H1 (cell line): ENCODE measurements around the gene SND1. TPM values are rescaled to one million over a fixed set of nuclear protein-coding genes. Genes with fewer than 3 reads are reported as not detected.

Experiments
- CTCF ChIA-PET: fragments of 300-600 bp; sonication (Branson Sonifier 250); formaldehyde crosslinking; loops from one replicate; lab custom pipeline; 2021; ENCODE audit not compliant: partially characterized antibody; lab: Charles Lee
- POLR2A ChIA-PET: fragments of 300-600 bp; sonication (Branson Sonifier 250); formaldehyde crosslinking; loops from one replicate; lab custom pipeline; 2021; ENCODE audit warnings: inconsistent platforms; ENCODE audit not compliant: partially characterized antibody; lab: Charles Lee
- DNase-seq, 2 experiments: peaks; one replicate each; pipeline versions ENCODE4 v3.0.0 to v3.0.0-alpha.2; 2010 to 2022; ENCODE audit warnings: low spot score in 2 of 2, low read depth in 1 of 2, mixed read lengths in 1 of 2
- FAIRE-seq: peaks from 2 replicates; lab custom pipeline; 2011; peaks lifted over from hg19 to GRCh38; lab: Jason Lieb, UNC
- H2AFZ ChIP-seq: 2 replicates; pipeline ENCODE4 v1.8.1; 2012; ENCODE audit warnings: low read length, inconsistent platforms
- H2AK5ac ChIP-seq: 2 replicates; pipeline ENCODE4 v1.6.1; 2013; ENCODE audit warnings: low read depth, low read length
- H2BK120ac ChIP-seq: replicated peaks from 2 replicates; pipeline ENCODE3; 2013; ENCODE audit warnings: low read depth, low read length, inconsistent platforms
- H2BK12ac ChIP-seq: 2 replicates; pipeline ENCODE4 v1.6.1; 2013; ENCODE audit warnings: low read depth, low read length
- H2BK15ac ChIP-seq: 2 replicates; pipeline ENCODE4 v1.6.1; 2013; ENCODE audit warnings: low read length
- H2BK20ac ChIP-seq: 2 replicates; pipeline ENCODE4 v1.6.1; 2013; ENCODE audit warnings: low read length
- H2BK5ac ChIP-seq: 2 replicates; pipeline ENCODE4 v1.6.1; 2013; ENCODE audit warnings: low read depth, low read length
- H3K14ac ChIP-seq: 2 replicates; pipeline ENCODE4 v1.6.1; 2013; ENCODE audit warnings: inconsistent platforms; ENCODE audit not compliant: insufficient read length
- H3K18ac ChIP-seq: 2 replicates; pipeline ENCODE4 v1.6.1; 2013; ENCODE audit warnings: low read length; ENCODE audit errors: extremely low read depth
- H3K23ac ChIP-seq: 2 replicates; pipeline ENCODE4 v1.6.1; 2013; ENCODE audit warnings: inconsistent platforms; ENCODE audit not compliant: insufficient read length
- H3K23me2 ChIP-seq: 2 replicates; pipeline ENCODE4 v1.6.1; 2013; ENCODE audit warnings: low read depth, low read length
- H3K27ac ChIP-seq: 2 replicates; pipeline ENCODE4 v1.6.1; 2011; ENCODE audit warnings: low read depth, low read length, inconsistent platforms
- H3K27me3 ChIP-seq, 4 experiments: replicated peaks in 1 of 4; 1 replicate in 1 of 4; 2 replicates in 3 of 4; pipeline versions ENCODE4 v1.6.1 to v1.8.1; 2011 to 2013; ENCODE audit warnings: low read length in 3 of 4, mild to moderate bottlenecking in 3 of 4, inconsistent platforms in 2 of 4, mixed read lengths in 2 of 4, moderate library complexity in 1 of 4; ENCODE audit not compliant: control insufficient read depth in 3 of 4, insufficient read depth in 3 of 4; ENCODE audit errors: extremely low read depth in 1 of 4
- H3K36me3 ChIP-seq, 4 experiments: 2 replicates each; pipeline versions ENCODE4 v1.6.1 to v1.8.1; 2011 to 2013; ENCODE audit warnings: mild to moderate bottlenecking in 4 of 4, low read length in 3 of 4, moderate library complexity in 2 of 4, control low read depth in 1 of 4, inconsistent platforms in 1 of 4; ENCODE audit not compliant: insufficient read depth in 4 of 4, control insufficient read depth in 2 of 4
- H3K4ac ChIP-seq: replicated peaks from 2 replicates; pipeline ENCODE3; 2013; ENCODE audit warnings: low read length, low read depth, mixed read lengths, inconsistent platforms; ENCODE audit not compliant: insufficient read length
- H3K4me1 ChIP-seq, 4 experiments: replicated peaks in 1 of 4; 1 replicate in 1 of 4; 2 replicates in 3 of 4; pipeline versions ENCODE4 v1.6.1 to v1.8.1; 2011 to 2013; ENCODE audit warnings: low read length in 3 of 4, inconsistent platforms in 2 of 4, mixed read lengths in 1 of 4; ENCODE audit not compliant: insufficient read depth in 4 of 4, control insufficient read depth in 3 of 4
- H3K4me2 ChIP-seq, 2 experiments: 2 replicates each; pipeline versions ENCODE4 v1.6.1 to v1.8.1; 2011 to 2013; ENCODE audit warnings: low read depth in 2 of 2, low read length in 2 of 2, control low read depth in 1 of 2, inconsistent platforms in 1 of 2, mild to moderate bottlenecking in 1 of 2; ENCODE audit not compliant: insufficient read depth in 1 of 2
- H3K4me3 ChIP-seq, 4 experiments: fragments of 200-600, 300-600 bp in 1 of 4; sonication (generic), shearing (Covaris generic), sonication (Bioruptor Twin) in 1 of 4; 2 replicates each; pipeline versions ENCODE4 v1.5.1 to v1.8.1; 2011 to 2016; ENCODE audit warnings: low read length in 4 of 4, low read depth in 3 of 4, control low read depth in 2 of 4, inconsistent platforms in 2 of 4, mild to moderate bottlenecking in 2 of 4, mixed read lengths in 1 of 4, moderate library complexity in 1 of 4; ENCODE audit not compliant: insufficient read depth in 2 of 4; ENCODE audit errors: extremely low read depth in 1 of 4
- H3K56ac ChIP-seq: replicated peaks from 2 replicates; pipeline ENCODE3; 2013; ENCODE audit warnings: low read depth, mild to moderate bottlenecking, mixed read lengths, low read length, inconsistent platforms; ENCODE audit not compliant: insufficient read length
- H3K79me1 ChIP-seq: 2 replicates; pipeline ENCODE4 v1.6.1; 2013; ENCODE audit warnings: low read depth, low read length, control low read depth
- H3K79me2 ChIP-seq, 2 experiments: 2 replicates each; pipeline versions ENCODE4 v1.6.1 to v1.8.1; 2012 to 2013; ENCODE audit warnings: low read length in 2 of 2, mild to moderate bottlenecking in 2 of 2, inconsistent platforms in 1 of 2; ENCODE audit not compliant: insufficient read depth in 2 of 2, control insufficient read depth in 1 of 2
- H3K9ac ChIP-seq, 4 experiments: replicated peaks in 1 of 4; 1 replicate in 1 of 4; 2 replicates in 3 of 4; pipeline versions ENCODE4 v1.6.1 to v1.8.1; 2011 to 2013; ENCODE audit warnings: low read depth in 3 of 4, low read length in 3 of 4, control low read depth in 2 of 4, mild to moderate bottlenecking in 2 of 4, moderate library complexity in 2 of 4, inconsistent platforms in 1 of 4; ENCODE audit errors: extremely low read depth in 1 of 4
- H3K9me3 ChIP-seq, 2 experiments: 2 replicates each; pipeline versions ENCODE4 v1.6.1 to v1.8.1; 2012 to 2013; ENCODE audit warnings: mild to moderate bottlenecking in 2 of 2, moderate library complexity in 2 of 2, control low read depth in 1 of 2, inconsistent platforms in 1 of 2, low read depth in 1 of 2, low read length in 1 of 2, mixed read lengths in 1 of 2; ENCODE audit not compliant: insufficient read depth in 2 of 2
- H4K20me1 ChIP-seq, 2 experiments: replicated peaks in 1 of 2; 2 replicates each; pipeline versions ENCODE3 to v1.8.1; 2011 to 2013; ENCODE audit warnings: inconsistent platforms in 2 of 2, low read length in 2 of 2, mild to moderate bottlenecking in 1 of 2; ENCODE audit not compliant: insufficient read depth in 2 of 2, control insufficient read depth in 1 of 2
- H4K5ac ChIP-seq: 2 replicates; pipeline ENCODE4 v1.6.1; 2013; ENCODE audit warnings: low read length, low read depth, mixed read lengths, inconsistent platforms; ENCODE audit not compliant: insufficient read length
- H4K8ac ChIP-seq: 2 replicates; pipeline ENCODE4 v1.8.0; 2013; ENCODE audit warnings: mild to moderate bottlenecking, moderate library complexity, low read length, inconsistent platforms; ENCODE audit not compliant: insufficient read depth; ENCODE audit errors: extremely low read depth
- H4K91ac ChIP-seq: replicated peaks from 2 replicates; pipeline ENCODE3; 2013; ENCODE audit warnings: low read length, mixed read lengths, inconsistent platforms; ENCODE audit not compliant: insufficient read length
- CEBPB ChIP-seq: IDR thresholded peaks from 2 replicates; pipeline ENCODE4 v1.6.1; 2012; ENCODE audit warnings: low read depth, low read length
- EGR1 ChIP-seq: IDR thresholded peaks from 2 replicates; pipeline ENCODE4 v1.6.1; 2011; ENCODE audit warnings: low read depth, low read length, borderline replicate concordance
- POLR2A ChIP-seq, 2 experiments: IDR thresholded peaks; 1 replicate in 1 of 2; 2 replicates in 1 of 2; pipeline ENCODE4 v1.6.1; 2011; ENCODE audit warnings: low read depth in 2 of 2, low read length in 2 of 2, mild to moderate bottlenecking in 2 of 2; ENCODE audit errors: control extremely low read depth in 1 of 2
- TAF7 ChIP-seq: optimal IDR thresholded peaks from 2 replicates; pipeline ENCODE3; 2011; ENCODE audit warnings: low read depth, mild to moderate bottlenecking, inconsistent platforms, low read length, moderate library complexity, borderline replicate concordance
- WGBS, 2 experiments: shearing (Covaris generic) in 1 of 2; methylation state at CpG; one replicate each; pipeline versions ENCODE4 v1.1.6 to v1.1.7; 2013 to 2015; ENCODE audit warnings: low lambda C conversion rate in 2 of 2, mixed read lengths in 2 of 2, inconsistent platforms in 1 of 2, low coverage in 1 of 2, missing lambda C conversion rate in 1 of 2; ENCODE audit not compliant: insufficient replicate concordance in 2 of 2, insufficient coverage in 1 of 2, insufficient read length in 1 of 2; ENCODE audit errors: extremely low coverage in 1 of 2, missing lambda C conversion rate in 1 of 2; 5-methylcytosine and 5-hydroxymethylcytosine counted together
- polyA plus RNA-seq, 7 experiments: library from polyadenylated mRNA; depleted of rRNA in 3 of 7; stranded (reverse) in 5 of 7; unstranded in 2 of 7; fragments of >200 nt in 5 of 7; fragments of 200-250 nt in 2 of 7; gene quantifications; 1 replicate in 5 of 7; 2 replicates in 1 of 7; 4 replicates in 1 of 7; pipeline versions ENCODE4 v1.2.1 to v1.2.3, GENCODE V29; 2011 to 2013; ENCODE audit warnings: missing spikeins in 2 of 7, mixed read lengths in 2 of 7
- total RNA-seq: library from RNA; stranded (reverse); fragmentation: NEBNext Ultra II Directional; extraction: Animal tissue kit (Norgen Biotek cat#: 25700); gene quantifications from 2 replicates; pipeline ENCODE4 v1.2.1, GENCODE V29; 2021

Gene SND1
- total and polyA plus RNA-seq, 2 of the 8 experiments (the other 6 are each of a cell fraction or from before 2014, with no cell fraction given): 122 to 290 TPM

- Histone ChIP-seq H3K4me1 (peaks cover 5 to 15% (median 8%) of the 10 kb centered on the region in 4 experiments; a peak in 6 of 7 replicates), H3K18ac (no peak overlapping the region), H2AFZ (no peak overlapping the region), H3K79me1 (peaks cover 3% of the 10 kb centered on the region; the same call in 1 of the 2 replicates), H3K23me2 (peaks cover 11% of the 10 kb centered on the region; the same call in 1 of the 2 replicates), H2BK20ac (no peak overlapping the region), H2BK15ac (no peak overlapping the region), H3K9me3 (no peaks in the 10 kb centered on the region), H3K56ac (no peak overlapping the region), H3K9ac (no peak overlapping the region), H3K4ac (no peak overlapping the region), H2BK12ac (no peak overlapping the region), H3K27me3 (no peaks in the 10 kb centered on the region), H2BK5ac (no peak overlapping the region), H4K5ac (no peak overlapping the region), H3K4me2 (peak overlapping the region; percentile 75 to 83), H3K23ac (no peak overlapping the region), H2BK120ac (no peak overlapping the region), H3K4me3 (peak overlapping the region; percentile 87 to 99 (median 93); a peak in 6 of 8 replicates), H4K20me1 (peaks cover 16 to 17% of the 10 kb centered on the region in 2 experiments), H3K79me2 (peaks cover 33 to 64% of the 10 kb centered on the region in 2 experiments), H4K8ac (no peak overlapping the region), H3K14ac (no peak overlapping the region), H2AK5ac (no peak overlapping the region), H3K36me3 (peaks cover 0 to 9% (median 0%) of the 10 kb centered on the region in 4 experiments; a peak in 1 of 8 replicates), H4K91ac (no peak overlapping the region), H3K27ac (no peak overlapping the region)
- FAIRE-seq (no peak), DNase-seq (no peak)
- TF ChIP-seq CEBPB (no peak), TAF7 (no peak), POLR2A (IDR thresholded peaks at IDR 0.05; ENCODE audit: control extremely low read depth in 1 of 2, low read depth in 2 of 2, low read length in 2 of 2) (no peak), EGR1 (no peak)
- 87% methylated on average over 4 of the region's 4 CpGs; no CpG with 5 or more reads in 1 of the 2 experiments for WGBS, 2 experiments
- ChIA-PET POLR2A (interaction anchor here (0.7 to 2.6 kb wide), 3 partner anchors 11 to 69 kb away, joined by 3 to 12 read pairs (median 3); no protein-coding TSS in a partner anchor), CTCF (no interaction called here)
These were observed 1.4 kb downstream of the SND1 start for GRCh38 chr7:127653396-127653795.
